ACC112 (cell line): ENCODE data around the gene SH3BP5L.

Source experiments
- H2AFZ ChIP-seq: fragments of 200-600 bp; sonication (generic); one replicate; pipeline ENCODE4 v1.6.0; 2017; ENCODE audit warnings: antibody characterized with exemption, low read length; ENCODE audit not compliant: unreplicated experiment
- H3K27ac ChIP-seq: fragments of 200-600 bp; sonication (generic); 2 replicates; pipeline ENCODE4 v1.5.1; 2014; ENCODE audit warnings: low read depth, mild to moderate bottlenecking, antibody characterized with exemption, low read length, moderate library complexity
- H3K27me3 ChIP-seq: fragments of 200-600 bp; sonication (generic); 2 replicates; pipeline ENCODE4 v1.6.1; 2014; ENCODE audit warnings: mild to moderate bottlenecking, antibody characterized with exemption, low read length, moderate library complexity, mixed read lengths; ENCODE audit not compliant: insufficient read depth
- H3K36me3 ChIP-seq: fragments of 200-600 bp; sonication (generic); 2 replicates; pipeline ENCODE4 v1.6.1; 2016; ENCODE audit warnings: mild to moderate bottlenecking, antibody characterized with exemption, low read length, moderate library complexity, mixed read lengths; ENCODE audit not compliant: insufficient read depth
- H3K4me1 ChIP-seq: fragments of 200-600 bp; sonication (generic); one replicate; pipeline ENCODE4 v1.6.1; 2016; ENCODE audit warnings: low read length, mixed read lengths; ENCODE audit not compliant: insufficient read depth, unreplicated experiment, control insufficient read depth
- H3K4me3 ChIP-seq: fragments of 200-600 bp; sonication (generic); 2 replicates; pipeline ENCODE4 v1.5.1; 2014; ENCODE audit warnings: mild to moderate bottlenecking, low read depth, low read length
- H3K79me2 ChIP-seq: fragments of 200-600 bp; sonication (generic); one replicate; pipeline ENCODE4 v1.6.0; 2016; ENCODE audit warnings: low read length; ENCODE audit not compliant: control insufficient read depth, unreplicated experiment, insufficient read depth

Gene SH3BP5L

DNA sequence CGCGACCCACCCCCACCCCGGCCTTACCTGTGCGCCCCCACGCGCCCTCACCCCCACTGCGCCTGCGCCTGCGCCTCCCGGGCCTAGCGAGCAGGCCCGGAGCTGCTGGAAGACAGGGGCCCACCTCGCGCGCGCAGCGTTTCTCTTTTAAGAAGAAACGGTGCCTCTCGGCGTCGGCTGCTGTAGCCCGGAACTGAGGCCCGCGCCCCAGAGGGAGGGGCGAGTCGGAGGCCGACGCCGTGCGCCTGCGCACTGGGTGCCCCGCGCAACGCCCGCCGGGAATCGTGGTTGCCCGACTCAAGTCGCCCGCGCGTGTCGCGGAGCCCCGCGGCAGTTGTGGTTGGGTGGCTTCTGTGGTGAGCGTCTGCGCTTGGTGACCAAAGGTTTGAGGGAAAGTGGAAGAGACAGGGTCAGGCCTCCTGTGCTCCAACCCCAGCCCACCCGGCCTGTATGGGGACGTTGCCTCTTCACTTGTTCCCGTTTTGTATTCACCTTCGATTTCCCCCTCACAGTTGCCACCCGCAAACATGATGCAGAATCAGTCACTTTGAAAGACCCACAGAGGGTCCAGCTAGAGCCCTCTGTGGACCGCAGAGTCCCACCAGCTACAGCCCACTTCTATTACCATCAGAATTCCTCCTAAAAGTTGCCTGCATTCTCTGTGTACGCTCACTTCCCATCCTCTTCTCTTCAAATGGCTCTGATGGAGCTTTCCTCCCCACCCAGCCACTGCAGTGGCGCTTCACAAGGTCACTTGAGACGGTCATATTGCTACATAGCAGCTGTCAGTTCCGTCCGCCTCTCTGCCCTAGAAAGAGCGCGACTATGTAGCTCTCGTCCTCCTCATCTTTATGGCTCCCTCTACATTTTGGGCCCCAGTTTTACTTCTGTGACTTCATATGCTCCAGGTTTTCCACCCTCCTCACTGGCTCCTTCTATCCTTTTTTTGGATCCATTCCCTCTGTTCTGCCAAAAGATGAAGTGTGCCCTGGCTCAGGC, 33.5 kb upstream of the SH3BP5L start, which contains the start of gene ZNF692:
Gene ZNF692 (minus strand): TSS at position 195 of the 999 bp plus-strand sequence. CDS start 776 bp downstream, outside the sequence.
- Histone ChIP-seq H3K4me1 (peaks cover 15% of the 10 kb centered on the region), H2AFZ (peak within 1 kb of the TSS; percentile 94), H3K27me3 (no peaks in the 10 kb centered on the region), H3K79me2 (peaks cover 22% of the 10 kb centered on the region), H3K27ac (peak within 1 kb of the TSS; percentile 50), H3K4me3 (peak within 1 kb of the TSS; percentile 95), H3K36me3 (no peaks in the 10 kb centered on the region)

DNA sequence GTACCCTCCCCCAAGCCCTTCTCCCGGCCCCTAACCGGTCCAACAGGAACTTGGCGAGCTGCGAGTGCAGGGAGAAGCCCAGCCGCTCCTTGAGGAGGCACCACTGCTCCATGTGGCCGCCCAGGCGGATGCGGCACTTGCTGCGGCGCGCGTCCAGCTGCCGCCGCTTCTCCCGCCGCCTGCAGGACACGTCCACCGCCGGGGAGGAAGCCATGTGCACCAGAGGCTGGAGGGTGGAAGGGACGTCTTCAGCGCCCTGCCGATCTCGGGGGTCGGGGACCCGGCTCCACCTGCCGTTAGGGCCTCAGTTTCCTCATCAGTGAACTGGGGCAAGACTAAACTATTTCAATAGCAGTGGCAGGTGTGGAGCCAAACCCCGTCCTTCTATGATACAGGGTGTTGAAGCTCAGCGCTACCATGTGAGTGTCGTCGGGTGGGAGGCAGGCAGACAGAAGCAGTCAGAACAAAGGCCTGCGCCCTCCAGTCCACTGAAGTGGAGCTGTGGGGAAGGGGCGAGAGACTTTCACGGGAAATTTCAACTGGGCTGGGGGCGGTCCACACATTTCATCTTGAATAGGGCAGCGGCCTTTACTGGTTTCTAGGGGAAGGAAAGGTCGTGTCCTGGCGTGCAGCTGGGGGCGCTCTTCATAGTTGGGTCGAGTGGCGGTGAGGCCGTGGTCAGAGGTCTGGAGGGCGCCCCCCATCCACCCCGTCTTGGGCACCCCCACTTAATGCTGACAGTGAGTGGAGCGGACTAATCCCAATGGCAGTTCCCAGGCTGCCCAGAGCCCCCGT, 32.6 kb upstream of the SH3BP5L start:
- Histone ChIP-seq H2AFZ (peak overlapping the region; percentile 94), H3K27me3 (no peaks in the 10 kb centered on the region), H3K27ac (peak overlapping the region; percentile 50), H3K4me1 (peaks cover 15% of the 10 kb centered on the region), H3K79me2 (peaks cover 22% of the 10 kb centered on the region), H3K4me3 (peak overlapping the region; percentile 95), H3K36me3 (no peaks in the 10 kb centered on the region)

DNA sequence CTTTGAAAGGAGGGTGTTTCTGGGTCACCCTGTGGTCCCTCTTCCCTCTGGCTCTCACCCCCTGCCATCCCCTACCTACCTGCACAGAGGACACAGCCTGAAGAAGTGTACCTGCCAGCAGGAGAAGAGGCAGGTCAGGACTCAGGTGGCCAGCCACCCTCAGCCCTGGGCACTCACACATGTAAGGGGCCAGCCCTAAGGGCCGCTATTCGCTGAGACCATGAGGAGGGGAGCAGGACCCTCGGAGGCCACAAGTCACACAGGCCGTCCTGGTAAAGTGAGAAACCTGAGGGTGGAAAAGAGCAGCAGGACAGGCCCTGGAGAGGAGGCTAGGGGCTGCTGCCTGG, 32.0 kb upstream of the SH3BP5L start:
- Histone ChIP-seq H3K36me3 (no peaks in the 10 kb centered on the region), H3K4me3 (peak overlapping the region; percentile 95), H3K27ac (no peak overlapping the region), H2AFZ (no peak overlapping the region), H3K79me2 (peaks cover 22% of the 10 kb centered on the region), H3K27me3 (no peaks in the 10 kb centered on the region), H3K4me1 (peaks cover 14% of the 10 kb centered on the region)

DNA sequence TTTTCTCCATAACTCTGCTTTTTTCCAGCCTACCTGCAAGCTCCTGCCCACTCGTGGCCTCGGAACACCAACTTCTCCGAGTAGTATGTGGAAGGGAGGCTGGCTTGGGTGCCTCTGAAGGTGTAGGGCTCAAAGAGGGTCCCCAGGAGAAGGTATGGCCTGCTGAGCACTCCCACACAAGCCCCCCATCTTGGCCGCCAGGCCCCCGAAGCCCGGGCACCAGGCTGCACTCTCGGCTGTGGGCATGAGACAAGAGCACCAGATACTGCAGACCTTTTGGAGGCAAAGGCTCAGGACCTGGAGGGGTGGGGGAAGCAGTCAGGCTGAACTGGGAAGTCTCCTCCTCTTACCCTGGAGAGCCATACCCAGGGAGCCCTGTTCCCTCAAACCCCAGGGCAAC, 31.5 kb upstream of the SH3BP5L start:
- Histone ChIP-seq H3K79me2 (peaks cover 22% of the 10 kb centered on the region), H3K27ac (no peak overlapping the region), H2AFZ (no peak overlapping the region), H3K36me3 (no peaks in the 10 kb centered on the region), H3K4me3 (peak overlapping the region; percentile 95), H3K27me3 (no peaks in the 10 kb centered on the region), H3K4me1 (peaks cover 10% of the 10 kb centered on the region)

DNA sequence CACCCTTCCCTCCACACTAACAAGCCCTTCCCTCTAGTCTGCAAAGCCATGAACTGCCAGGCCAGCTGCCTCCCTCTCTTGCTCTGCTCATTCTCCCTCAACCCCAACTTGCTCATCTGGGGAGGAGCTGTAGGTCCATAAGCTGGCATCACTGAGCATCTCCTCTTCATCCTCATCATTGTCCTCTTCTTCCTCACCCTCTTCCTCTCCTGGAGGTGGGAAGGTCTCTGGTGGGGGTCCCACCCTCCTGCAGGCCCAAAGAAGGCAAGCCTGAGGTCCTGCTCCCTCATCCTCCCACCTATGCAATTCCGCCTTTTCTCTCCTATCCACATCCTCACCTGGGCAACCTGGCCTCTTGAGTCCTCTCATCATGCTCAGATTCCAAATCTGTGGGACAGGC, 30.5 kb upstream of the SH3BP5L start:
- Histone ChIP-seq H3K79me2 (peaks cover 22% of the 10 kb centered on the region), H3K36me3 (no peaks in the 10 kb centered on the region)

DNA sequence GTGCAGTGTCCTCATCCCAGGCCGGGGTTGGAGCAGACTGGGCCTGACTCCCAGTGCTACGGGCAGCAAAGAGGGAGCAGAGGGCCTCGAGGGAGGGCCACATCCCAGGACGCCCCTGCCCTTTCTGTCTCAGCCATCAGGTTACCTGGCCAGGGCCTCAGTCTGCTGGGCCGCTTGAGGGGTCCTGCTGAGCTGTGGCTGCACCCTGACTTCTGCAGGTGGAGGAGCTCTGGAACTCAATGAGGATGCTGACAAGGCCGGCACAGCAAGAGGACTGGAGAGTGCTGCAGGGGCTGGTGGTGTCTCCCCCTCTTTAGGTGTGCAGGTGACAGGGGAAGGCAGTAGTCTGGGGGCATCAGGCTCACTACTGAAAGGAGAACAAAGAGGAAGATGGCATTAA, 29.9 kb upstream of the SH3BP5L start:
- Histone ChIP-seq H3K27ac (no peak overlapping the region), H3K79me2 (peaks cover 22% of the 10 kb centered on the region), H3K36me3 (no peaks in the 10 kb centered on the region), H3K27me3 (no peaks in the 10 kb centered on the region), H3K4me1 (peaks cover 10% of the 10 kb centered on the region), H3K4me3 (no peak overlapping the region), H2AFZ (no peak overlapping the region)

More for the DNA sequence above, 30.5 kb upstream of the SH3BP5L start:
- no peaks in the 10 kb centered on the region for H3K27me3 ChIP-seq
- no peak overlapping the region for H3K27ac ChIP-seq
- peaks cover 10% of the 10 kb centered on the region for H3K4me1 ChIP-seq
- H3K4me3 ChIP-seq, result no peak overlapping the region
- no peak overlapping the region for H2AFZ ChIP-seq

DNA sequence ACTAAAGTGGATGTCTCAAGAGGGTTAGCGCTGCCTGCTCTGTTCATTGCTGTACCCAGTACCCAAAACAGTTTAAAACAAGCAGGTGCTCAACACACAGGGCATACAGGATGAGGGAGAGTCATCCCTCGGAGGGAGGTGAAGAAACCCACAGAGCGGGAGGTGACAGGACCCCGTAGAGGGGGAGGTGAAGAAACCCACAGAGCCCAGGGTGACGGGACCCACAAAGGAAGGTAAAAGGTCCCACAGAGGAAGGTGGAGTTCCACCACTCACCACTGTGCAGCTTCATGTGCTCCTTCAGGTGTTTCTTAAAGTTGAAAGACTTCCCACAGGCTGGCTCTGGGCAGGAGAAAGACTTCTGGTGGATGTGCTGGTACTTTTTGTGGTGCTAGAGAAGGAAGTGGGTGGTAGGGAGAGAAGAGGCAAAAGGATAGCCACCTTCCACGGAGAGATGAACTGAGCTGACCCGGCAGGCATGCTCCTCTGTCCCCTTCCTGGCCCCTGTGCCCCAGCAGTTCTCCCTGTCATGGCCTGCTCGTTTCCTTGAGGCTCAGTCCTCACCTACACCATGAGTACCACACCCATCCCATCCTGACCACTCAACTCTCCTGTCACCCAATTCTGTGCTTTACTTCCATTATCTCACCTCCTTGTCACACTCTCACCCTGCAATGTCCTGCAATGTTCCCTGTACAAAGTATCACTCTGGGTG, 28.1 kb upstream of the SH3BP5L start:
- no peak overlapping the region for H3K27ac ChIP-seq
- peaks cover 7% of the 10 kb centered on the region for H3K4me1 ChIP-seq
- no peak overlapping the region for H2AFZ ChIP-seq
- H3K79me2 ChIP-seq, result peaks cover 22% of the 10 kb centered on the region
- H3K36me3 ChIP-seq, result no peaks in the 10 kb centered on the region
- no peaks in the 10 kb centered on the region for H3K27me3 ChIP-seq
- H3K4me3 ChIP-seq, result no peak overlapping the region

DNA sequence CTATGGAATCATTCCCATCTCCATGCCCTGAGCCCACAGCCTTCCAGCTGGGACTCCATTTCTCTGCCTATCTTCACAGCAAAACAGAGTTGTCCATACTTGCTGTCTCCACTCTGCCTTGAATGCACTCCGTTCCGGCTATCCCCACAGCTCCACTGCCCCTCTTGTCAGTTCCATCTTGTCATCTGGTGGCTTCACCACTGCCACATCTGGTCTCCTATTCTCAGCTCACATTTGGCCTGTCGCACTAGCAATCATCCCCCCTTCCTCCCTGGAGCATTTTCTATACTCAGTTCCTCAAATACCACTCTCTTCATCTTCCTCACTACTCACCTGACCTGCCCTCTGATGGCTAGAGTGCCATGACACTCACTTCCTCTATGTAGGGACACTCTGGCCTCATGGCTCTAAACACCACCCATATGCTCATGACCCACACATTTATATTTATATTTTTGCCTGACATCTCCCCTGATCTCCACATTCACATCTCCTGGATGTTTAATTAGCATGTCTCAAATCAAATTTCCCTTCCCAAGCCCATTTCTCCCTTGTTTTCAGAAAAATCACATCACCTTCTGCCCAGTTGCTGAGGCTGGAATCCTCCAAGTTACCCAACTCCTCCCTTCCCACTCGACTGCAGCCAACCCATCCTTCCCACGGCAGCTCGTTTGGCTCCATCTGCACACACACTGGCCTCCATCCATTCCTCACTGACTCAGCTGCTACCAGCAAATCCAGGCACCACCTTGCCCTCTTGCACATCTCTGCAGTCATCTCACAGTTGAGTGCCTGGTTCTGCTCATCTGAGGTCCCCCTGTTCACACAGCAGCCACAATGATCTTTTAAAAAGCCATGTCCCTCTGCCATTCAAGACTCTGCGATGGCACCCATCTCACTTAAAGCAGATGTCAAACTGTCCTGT, 27.0 kb upstream of the SH3BP5L start:
- H3K4me1 ChIP-seq, result peaks cover 7% of the 10 kb centered on the region
- H3K79me2 ChIP-seq, result peaks cover 15% of the 10 kb centered on the region
- H3K4me3 ChIP-seq, result no peak overlapping the region
- H3K27ac ChIP-seq, result no peak overlapping the region
- peaks cover 3% of the 10 kb centered on the region; the same call in 1 of the 2 replicates for H3K36me3 ChIP-seq
- no peak overlapping the region for H2AFZ ChIP-seq
- H3K27me3 ChIP-seq, result no peaks in the 10 kb centered on the region

DNA sequence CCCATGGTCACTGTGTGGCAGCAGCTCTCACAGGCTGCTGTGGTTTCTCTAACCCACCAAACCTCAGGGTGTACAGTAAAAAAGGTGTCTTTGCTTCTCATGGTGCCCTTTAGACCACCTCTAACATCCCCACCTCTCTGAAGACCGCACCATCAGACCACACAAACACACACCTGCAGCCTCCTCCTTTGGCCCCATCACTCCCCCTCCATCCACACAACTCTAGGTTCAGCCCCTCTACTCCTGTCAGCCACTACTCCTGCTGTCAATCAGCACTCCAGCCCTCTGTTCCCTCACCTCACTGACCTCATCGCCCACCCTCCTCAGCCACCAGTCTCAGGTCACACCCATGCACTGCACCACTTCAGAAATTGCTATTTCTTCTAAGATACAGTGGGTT, 25.7 kb upstream of the SH3BP5L start:
- Histone ChIP-seq H2AFZ (no peak overlapping the region), H3K27me3 (no peaks in the 10 kb centered on the region), H3K79me2 (peaks cover 4% of the 10 kb centered on the region), H3K36me3 (peaks cover 4% of the 10 kb centered on the region; the same call in 1 of the 2 replicates), H3K4me3 (no peak overlapping the region), H3K27ac (no peak overlapping the region), H3K4me1 (no peaks in the 10 kb centered on the region)
